NK-92 (cell line): ENCODE results near the gene PSMC3.

Experiments
- DNase-seq: peaks from one replicate; lab custom pipeline; 2025; ENCODE audit not compliant: unreplicated experiment; lab: John Stamatoyannopoulos, UW

Gene PSMC3

GRCh38 chr11:47443028-47443700 lies 16.9 kb upstream of the PSMC3 start:
- no peak for DNase-seq

- DNase-seq, result no peak
Measured at GRCh38 chr11:47442514-47442913, 16.3 kb upstream of the PSMC3 start.

GRCh38 chr11:47441421-47441820 lies 15.2 kb upstream of the PSMC3 start:
- DNase-seq, result no peak

GRCh38 chr11:47440054-47440476 lies 13.8 kb upstream of the PSMC3 start:
- no peak for DNase-seq

GRCh38 chr11:47438721-47439120 lies 12.5 kb upstream of the PSMC3 start:
- no peak for DNase-seq

GRCh38 chr11:47437746-47438418 lies 11.6 kb upstream of the PSMC3 start:
- DNase-seq, result no peak

- DNase-seq, result no peak
Measured at GRCh38 chr11:47437218-47437745, 11.0 kb upstream of the PSMC3 start.

- DNase-seq, result no peak
Measured at GRCh38 chr11:47436726-47437125, 10.5 kb upstream of the PSMC3 start.

GRCh38 chr11:47435687-47436086 lies 9.4 kb upstream of the PSMC3 start:
- DNase-seq, result no peak

- DNase-seq, result no peak
Measured at GRCh38 chr11:47434011-47434786, 8.0 kb upstream of the PSMC3 start.

GRCh38 chr11:47433157-47433556 lies 6.9 kb upstream of the PSMC3 start:
- DNase-seq, result no peak

- no peak for DNase-seq
Measured at GRCh38 chr11:47431356-47432083, 5.3 kb upstream of the PSMC3 start.

- DNase-seq, result no peak
Measured at GRCh38 chr11:47430524-47430923, 4.3 kb upstream of the PSMC3 start.

- DNase-seq, result no peak
Measured at GRCh38 chr11:47425611-47426010, 628 bp downstream of the PSMC3 start.

GRCh38 chr11:47418454-47419259 lies 7.6 kb downstream of the PSMC3 start:
- DNase-seq, result no peak

- DNase-seq, result no peak
Measured at GRCh38 chr11:47417712-47418111, 8.5 kb downstream of the PSMC3 start.

GRCh38 chr11:47415949-47416472 lies 10.2 kb downstream of the PSMC3 start:
- DNase-seq, result no peak

- DNase-seq, result no peak
Measured at GRCh38 chr11:47415091-47415854, 11.0 kb downstream of the PSMC3 start.

GRCh38 chr11:47414685-47415070 lies 11.6 kb downstream of the PSMC3 start:
- DNase-seq, result no peak
